NCI-H2196 (cell line): ENCODE data around the gene TMEM178B.

Experiments used
- DNase-seq: peaks from one replicate; lab custom pipeline; 2025; ENCODE audit not compliant: unreplicated experiment; lab: John Stamatoyannopoulos, UW

TMEM178B gene

DNA sequence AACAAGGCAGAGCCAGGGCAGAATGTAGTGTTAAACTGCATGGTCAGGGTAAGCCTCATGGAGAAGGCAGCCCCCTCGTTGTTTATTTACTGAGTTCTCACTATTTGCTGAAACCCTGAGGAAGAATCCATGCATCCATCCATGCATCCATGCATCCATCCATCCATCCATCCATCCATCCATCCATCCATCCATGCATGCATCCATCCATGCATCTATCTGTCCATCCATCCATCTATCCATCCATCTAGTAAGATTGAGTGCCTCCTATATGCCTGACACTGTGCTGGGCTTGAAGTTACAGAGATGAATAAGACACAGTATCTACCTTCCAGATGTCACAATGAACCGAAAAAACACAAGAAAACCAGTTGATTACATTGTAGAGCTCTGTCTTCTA, 275.9 kb downstream of the TMEM178B start:
- DNase-seq = no peak

DNA sequence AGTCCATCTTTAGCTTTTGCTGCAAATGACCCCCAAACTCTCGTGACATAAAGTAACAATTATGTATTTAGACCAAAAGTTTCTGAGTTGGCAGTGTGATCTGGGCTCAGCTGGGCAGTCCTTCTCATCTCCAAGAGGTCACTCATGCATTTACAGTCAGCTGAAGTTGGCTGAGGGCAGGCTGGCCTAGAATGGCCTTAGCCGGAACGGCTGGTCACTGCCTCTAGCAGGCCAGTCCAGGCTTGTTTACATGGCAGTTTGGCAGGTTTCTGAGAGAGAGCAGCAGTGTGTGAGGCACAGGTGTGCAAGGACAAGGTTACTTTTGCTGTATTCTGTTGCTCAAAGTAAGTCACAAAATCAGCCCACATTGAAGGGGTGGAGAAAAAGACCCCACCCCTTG, 277.3 kb downstream of the TMEM178B start:
- no peak for DNase-seq

DNA sequence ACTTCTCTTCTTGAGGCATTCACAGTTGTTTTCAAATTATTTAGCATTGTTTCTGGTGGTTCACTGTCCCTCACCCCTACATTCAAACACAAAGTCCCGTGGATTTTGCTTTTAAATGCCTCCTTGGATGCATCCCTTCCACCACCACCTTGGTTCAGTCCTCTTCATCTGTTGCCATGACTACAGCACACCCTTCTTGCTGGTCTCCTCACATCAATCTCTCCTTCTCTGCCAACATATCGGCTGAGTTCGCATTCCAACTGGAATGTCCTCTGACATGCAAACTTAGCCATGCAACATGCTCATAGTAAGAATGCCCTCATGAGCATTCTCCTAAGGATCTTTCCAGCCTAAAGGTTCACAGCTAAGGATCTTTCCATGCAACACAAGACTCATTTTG, 279.1 kb downstream of the TMEM178B start:
- no peak for DNase-seq

DNA sequence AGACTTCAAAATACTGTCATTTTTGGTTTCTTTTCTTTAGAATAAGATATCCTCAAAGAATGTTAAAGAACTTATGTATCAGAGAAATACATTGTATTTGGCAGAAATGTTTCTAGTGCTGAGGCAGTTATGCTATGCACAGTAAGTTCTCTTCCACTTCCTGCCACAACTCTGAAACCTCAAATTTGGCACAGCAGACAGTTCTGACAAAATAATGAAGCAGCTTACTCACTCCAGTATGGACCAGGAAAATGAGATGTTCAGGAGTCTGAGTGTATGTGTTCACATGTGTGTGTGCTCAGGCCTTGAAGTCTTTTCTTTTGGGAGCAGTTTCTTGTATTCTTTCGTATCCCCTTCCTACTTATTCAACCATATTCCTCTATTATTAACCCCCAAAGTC, 280.4 kb downstream of the TMEM178B start:
- DNase-seq = no peak

DNA sequence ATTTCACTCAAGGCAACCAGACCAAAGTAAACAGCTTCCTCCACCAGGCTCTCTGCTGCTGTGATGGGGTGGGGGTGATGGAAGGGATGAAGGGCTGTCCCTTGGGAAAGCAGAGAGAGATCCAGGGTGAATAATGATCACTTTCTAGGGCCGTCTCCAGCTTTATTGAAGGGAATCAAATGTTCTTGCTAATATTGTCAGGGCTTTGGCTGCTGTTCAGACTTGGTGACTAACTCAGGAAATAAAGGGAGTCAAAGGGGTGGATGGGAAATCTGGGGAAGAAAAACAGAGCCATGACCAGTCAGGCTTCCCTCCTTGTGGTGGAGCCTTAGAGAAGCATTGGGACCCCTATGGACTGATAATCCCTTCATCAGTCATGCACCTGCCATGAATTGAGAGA, 281.2 kb downstream of the TMEM178B start:
- DNase-seq = no peak

DNA sequence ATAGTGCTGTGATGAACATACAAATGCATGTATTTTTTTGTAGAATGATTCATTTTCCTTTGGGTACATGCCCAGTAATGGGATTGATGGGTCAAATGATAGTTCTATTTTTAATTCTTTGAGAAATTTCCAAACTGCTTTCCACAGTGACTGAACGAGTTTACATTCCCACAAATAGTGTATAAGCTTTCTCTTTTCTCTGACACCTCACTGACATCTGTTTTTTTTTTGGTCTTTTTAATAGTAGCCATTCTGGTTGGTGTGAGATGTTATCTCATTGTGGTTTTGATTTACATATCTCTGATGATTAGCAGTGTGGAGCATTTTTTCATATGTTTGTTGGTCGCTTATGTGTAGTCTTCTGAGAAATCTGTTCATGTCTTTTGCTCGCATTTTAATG, 282.3 kb downstream of the TMEM178B start:
- DNase-seq = no peak

DNA sequence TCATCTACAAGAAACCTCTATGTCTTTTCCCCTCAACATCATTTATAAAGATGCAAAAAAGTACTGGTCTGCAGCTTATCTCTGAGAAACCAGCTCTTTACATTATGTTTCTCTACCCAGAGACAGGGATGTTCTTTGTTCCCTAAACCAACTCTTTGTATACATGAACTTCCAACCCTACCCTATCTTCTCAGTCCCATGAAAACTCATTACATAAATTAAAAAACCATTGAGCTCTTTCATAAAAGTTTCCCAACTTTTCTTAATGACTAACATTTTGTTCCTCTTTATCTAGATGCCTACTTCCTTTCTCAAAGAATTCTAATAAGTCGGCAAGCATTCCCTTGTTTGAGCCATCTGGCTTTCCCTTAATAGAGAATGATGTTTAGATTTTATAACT, 284.5 kb downstream of the TMEM178B start:
- no peak for DNase-seq

DNA sequence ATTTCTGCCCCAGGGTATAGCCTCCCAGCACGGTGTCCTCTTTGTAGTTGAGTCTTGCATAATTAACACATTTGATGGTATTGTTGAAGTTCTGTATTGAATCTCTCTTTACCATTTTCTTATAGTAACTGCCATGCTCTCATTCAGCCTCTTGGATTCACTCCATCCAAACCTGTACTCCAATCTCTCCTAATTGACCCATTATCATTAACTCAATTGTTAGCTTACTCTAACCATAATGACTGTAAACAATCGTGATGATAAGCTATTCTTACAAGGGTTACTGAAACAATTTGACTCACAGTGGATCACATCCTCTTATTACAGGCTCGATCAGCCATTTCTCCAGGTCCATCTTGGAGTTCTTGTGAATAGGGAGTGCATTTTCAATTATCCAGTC, 285.4 kb downstream of the TMEM178B start:
- DNase-seq = no peak

DNA sequence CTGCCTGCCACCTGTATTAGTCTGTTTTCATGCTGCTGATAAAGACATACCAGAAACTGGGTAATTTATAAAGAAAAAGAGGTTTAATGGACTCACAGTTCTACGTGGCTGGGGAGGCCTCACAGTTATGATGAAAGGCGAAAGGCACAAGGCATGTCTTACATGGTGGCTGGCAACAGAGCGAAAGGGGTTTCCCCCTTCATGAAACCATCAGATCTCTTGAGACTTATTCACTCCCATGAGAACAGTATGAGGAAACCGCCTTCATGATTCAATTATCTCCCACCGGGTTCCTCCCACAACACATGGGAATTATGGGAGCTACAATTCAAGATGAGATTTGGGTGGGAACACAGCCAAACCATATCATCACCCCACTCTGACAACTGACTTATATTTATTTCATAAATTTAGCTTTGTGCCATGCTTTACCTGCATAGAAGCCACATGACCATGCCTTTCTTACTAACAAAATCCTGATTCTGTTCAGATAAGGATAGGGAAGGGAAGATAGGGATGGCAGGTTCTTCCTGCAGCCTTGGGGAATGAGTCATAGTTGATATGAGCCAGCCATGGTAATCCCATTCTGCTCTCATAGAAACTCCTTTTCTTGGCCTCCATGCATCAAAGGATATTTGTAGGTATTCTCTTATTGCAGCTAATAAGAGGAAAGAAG, 286.0 kb downstream of the TMEM178B start:
- no peak for DNase-seq

DNA sequence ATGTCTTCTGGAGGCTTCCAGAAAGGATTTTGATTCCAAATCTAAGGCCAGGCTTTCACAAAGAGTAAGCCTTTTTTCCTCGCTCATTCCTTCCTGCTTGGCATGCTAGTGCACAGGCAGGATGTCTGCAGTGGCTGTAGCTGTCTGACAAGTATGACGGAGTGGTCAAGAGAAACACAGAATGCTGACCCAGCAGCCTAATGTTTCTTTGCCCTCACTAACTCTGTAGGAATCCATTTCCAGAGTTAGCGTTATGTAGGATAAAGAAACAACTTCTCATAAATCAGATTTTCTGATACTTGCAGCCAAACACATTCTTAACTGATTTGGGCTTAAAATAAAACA, 286.5 kb downstream of the TMEM178B start:
- no peak for DNase-seq

DNA sequence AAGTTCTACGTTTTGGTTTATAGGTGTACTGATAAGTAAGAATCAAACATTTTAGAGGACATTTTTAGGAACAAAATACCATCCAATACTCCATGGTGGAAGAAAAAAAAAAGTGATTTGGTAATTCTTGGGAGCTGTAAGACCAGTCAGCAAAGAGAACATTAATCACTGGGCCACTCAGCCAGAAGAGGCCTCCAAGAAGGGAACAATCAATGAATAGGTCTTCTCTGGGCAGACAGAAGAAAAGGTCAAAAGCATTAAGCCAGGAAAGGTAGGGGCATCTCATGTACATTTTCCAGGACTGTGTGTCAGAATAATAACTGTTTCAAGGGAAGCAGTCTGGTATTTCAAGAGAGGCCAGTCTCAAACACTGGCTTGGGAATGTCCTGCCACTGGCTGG, 286.9 kb downstream of the TMEM178B start:
- no peak for DNase-seq

DNA sequence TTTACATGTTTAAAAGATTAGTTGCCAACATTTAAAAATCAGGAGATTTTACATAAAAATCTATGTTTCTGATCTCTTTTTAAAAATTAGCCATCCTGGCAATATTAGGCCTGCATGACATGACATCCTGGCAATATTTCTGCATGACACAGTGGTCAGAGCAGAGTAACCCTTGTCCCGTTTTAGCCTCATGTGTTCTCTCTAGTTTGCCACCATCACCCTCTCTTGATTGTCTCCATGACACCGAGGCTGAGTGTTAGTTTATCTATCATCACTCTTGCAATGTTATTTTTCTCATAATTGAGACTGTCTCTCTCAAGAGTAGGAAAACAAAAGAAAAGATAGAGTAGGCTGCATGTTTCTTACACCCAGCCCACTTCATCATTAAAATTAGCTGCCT, 287.6 kb downstream of the TMEM178B start:
- DNase-seq = no peak

DNA sequence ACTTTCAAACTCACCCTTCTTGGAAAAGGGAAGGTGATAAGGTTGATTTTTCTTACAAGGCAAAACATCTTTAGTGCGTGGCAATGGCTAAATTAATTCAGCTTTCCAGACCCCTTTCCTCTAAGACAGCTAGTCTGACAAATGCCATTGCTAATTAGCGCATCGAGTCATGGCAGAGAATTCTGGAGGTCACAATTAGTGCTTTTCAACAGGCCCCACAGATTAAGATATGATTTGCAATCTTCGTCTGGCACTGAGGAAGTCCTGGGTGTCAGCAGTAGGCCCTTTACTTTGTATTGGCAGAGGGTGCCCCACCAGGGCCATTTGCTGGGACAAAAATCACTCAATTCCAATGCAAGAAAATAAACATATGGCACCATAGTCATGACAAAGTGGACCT, 288.1 kb downstream of the TMEM178B start:
- DNase-seq = no peak

DNA sequence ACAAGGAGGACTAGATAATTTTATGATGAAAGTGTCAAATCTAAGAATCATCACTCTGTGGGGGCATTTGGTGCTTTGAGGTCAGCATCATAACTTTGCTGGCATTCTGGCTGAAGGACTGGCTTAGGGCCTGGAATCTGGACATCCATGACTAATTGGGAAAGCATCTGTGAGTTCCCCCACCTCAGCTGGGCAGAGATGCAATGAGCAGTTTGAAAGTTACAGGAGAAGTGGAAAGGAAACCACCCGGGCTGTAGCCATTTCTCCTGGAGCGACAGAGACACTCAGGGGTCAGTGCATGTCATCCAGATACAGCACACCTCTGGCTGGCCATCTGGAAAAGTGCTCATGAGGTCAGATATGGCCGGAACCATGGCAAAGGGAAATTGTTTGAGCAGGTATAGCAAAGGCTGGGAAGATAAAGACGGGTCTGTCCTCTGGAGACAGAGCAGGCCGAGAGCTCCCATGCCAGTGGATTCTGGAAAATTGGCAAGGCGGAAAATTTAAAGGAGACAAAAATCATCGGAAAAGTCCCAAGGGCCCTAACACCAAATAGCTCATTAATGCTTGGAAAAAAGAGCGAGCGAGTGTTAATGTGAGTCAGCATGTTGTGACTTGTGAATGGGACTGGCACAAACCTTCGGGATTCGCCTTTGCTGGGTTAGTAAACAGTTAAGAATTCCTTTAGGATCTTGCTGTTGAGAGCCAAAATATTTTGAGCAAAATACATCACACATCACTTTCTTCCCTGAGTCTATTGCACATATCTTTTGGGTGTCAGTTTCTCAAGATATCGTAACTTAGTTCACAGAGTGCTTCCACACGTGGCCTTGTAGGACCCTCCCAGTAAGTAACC, 288.9 kb downstream of the TMEM178B start:
- no peak for DNase-seq

DNA sequence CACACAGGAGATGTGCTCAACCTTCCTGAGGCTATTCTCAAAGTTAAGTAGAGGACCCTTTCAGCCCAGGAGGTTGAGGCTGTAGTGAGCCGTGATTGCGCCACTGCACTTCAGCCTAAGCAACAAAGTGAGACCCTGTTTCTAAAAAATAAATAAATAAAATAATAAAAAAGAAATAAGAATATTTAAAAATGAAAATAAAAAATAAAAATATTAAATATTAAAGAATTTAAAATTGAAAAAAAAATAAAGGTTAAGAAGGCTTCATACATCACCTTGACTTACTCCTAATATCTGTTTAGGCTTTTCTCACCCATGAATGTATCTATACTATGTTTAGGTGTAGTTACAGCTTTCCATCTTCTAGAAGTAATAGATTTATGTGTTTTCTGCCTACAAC, 289.9 kb downstream of the TMEM178B start:
- DNase-seq = no peak

DNA sequence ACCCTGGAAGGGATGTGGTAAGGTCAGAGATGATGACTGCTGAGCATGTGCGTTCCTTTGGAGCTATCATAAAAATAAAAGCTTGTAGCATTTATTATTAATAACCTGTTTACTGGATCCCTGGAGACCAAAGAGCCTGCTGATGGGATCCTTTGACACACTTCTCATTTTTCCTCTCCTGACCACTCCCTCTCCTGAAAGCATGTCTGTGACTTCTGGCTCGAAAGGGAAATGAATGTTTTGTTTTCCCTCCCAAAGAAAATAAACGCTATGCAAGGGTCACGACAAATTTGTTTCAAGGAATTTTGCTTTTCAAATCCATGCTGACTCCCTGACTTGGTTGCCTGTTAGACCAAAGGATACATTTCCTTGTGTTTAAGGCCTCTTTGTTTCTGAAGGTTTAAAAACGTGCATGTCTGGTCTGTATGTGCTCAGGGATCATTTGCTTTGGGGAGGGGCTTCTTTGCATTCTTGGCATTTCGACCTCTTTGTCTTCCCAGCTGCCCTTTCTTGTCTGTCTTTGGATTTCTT, 292.3 kb downstream of the TMEM178B start:
- no peak for DNase-seq

DNA sequence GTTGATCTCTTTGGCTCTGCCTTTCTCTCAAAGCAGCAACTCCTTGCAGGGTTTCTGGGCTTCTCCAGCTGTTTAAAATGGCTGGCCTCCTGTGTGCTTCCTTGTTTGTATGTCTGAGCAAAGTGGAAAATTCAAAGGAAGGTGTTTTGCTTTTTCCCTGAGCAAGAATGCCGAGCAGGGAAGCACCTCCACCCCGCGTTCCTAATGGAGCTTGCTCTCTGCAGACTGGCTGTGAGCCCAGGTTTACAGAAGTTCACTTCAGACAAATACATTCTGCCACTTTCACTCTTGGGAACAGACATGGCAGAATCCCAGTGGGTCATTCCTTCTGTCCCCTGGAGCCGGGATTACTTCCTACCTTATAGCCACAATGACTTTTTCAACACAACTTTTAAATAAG, 295.6 kb downstream of the TMEM178B start:
- DNase-seq = no peak

DNA sequence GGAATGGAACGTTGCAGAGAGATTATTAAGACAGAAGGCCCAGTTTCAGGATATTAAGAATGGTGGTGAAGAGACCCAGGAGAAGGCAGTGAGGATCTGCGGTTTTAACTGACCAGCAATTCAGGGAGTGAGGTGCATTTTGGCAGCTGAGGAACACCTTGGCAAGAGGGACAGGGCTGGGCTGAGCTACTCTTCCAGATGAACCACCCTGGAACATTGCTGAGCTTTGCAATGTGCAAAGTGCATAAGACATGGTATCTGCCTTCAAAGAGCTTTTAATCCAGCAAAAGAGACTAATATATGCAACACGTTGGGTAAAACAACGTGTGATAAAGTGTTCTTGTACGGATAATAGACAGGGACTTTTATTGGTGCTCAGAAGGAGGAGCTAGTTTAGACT, 296.3 kb downstream of the TMEM178B start:
- no peak for DNase-seq

DNA sequence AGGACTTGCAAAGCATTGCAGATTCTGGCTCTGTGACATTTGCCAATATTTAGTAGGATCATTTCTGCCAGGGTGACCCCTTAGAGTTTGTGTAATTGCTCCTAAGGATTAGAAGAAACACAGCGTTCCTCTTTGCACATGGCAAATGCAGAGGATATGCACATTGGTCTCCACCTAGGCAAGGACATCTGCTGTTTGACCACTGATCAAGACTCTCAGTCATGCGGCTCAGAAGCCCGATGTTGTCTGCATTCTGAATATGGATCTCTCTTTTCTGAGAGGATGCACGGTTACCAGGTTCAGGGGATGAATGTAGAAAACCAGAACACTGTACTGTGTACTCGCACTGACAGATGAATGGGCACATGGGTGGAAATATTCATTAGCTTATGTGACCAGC, 296.8 kb downstream of the TMEM178B start:
- no peak for DNase-seq

DNA sequence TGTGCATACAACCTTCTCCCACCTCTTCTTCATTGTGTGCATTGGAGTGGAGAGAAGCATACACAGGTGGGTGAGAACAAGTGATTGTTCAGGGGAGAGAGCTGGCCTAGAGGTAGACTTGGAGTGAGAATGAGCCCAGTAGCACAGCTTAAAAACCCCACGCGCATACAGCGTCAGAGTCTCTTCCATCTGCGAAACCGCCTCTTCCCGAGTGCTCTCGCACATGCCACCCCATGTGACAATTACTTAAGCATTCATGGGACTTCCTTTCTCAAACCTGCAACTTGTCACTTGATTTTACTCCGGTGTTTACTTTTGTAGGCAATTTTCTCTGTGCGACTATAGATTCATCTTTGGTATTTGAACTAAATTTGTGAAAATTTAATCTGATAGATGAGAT, 300.6 kb downstream of the TMEM178B start:
- DNase-seq = no peak

DNA sequence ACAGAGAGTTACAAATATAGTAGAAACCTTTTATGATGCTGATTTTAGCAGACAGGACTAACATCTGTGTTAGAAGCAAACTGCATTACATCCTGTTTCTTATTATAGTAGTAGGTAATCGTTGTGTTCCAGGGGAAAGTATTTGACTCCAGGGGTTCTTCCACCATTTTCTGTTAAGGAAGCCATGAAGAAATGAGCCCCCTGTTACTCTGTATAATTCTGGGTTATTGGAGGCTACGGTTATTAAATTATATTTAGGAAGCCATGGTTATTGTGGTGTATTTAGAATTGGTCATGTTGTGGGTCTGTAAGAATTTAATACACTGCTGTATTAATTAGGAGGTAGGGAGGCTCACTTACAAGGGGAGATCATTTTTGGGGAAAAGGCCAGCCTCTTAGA, 301.6 kb downstream of the TMEM178B start:
- no peak for DNase-seq

DNA sequence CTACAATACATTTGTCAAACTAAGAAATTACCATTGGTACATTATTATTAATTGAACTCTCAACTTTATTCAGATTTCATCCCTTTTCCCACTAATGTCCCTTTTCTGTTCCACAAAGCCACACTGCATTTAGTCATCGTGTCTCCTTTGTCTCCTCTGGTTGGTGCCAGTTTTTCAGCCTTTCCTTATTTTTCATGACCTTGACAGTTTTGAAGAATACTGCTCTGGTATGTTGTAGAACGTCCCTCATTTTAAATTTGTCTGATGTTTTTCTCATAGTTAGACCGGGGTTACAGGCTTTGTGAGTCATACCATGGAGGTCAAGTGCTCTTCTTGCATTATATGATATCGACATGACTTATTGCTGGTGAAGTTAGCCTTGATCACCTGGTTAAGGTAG, 304.0 kb downstream of the TMEM178B start:
- DNase-seq = no peak

DNA sequence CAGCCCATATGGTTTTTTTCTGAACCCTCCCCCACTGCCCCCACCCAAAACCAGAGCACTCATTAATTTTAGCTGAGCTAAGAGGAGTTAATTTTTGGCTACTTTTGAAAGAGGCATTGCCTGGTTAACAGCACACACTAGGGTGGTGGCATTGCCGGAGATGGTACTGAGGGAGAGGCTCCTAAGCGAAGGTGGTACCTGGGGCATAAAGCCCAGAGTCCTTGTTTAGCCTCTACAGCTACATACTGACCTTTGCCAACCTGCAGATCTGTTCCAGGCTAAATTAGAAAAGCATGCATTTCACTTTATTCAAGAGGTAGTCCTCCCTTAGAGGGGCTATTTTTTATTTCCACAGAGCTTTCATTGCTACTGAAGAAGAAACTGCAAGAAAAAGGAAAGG, 304.5 kb downstream of the TMEM178B start:
- no peak for DNase-seq
